HL-60 (cell line): ENCODE measurements around the gene FBXL7.

ENCODE experiments used
- DNase-seq, 2 experiments: peaks; one replicate each; pipeline ENCODE4 v3.0.0-alpha.2; 2010 to 2020; ENCODE audit warnings: low read depth in 1 of 2, low spot score in 1 of 2
- H3K27ac ChIP-seq: fragments of 250-450 bp; sonication (Bioruptor Pico); replicated peaks from 2 replicates; pipeline ENCODE4 v1.5.1; 2020; ENCODE audit warnings: mild to moderate bottlenecking, moderate library complexity
- H3K27me3 ChIP-seq: fragments of 250-450 bp; sonication (Bioruptor Pico); 2 replicates; pipeline ENCODE4 v1.5.1; 2021; ENCODE audit warnings: mild to moderate bottlenecking, moderate library complexity; ENCODE audit not compliant: insufficient read depth, poor library complexity, severe bottlenecking
- H3K4me3 ChIP-seq: replicated peaks from 2 replicates; pipeline ENCODE4 v1.5.1; 2011; ENCODE audit warnings: mild to moderate bottlenecking, control low read depth, low read length; ENCODE audit not compliant: insufficient read depth
- CTCF ChIP-seq: IDR thresholded peaks from one replicate; pipeline ENCODE4 v1.5.1; 2011; ENCODE audit warnings: low read length, control low read depth, inconsistent platforms; ENCODE audit not compliant: insufficient read depth
- GABPA ChIP-seq: IDR thresholded peaks from 2 replicates; pipeline ENCODE4 v1.6.1; 2012; ENCODE audit warnings: low read depth
- POLR2AphosphoS5 ChIP-seq: IDR thresholded peaks from 2 replicates; pipeline ENCODE4 v1.6.1; 2012; ENCODE audit warnings: low read depth
- REST ChIP-seq: IDR thresholded peaks from 2 replicates; pipeline ENCODE4 v1.6.1; 2012; ENCODE audit warnings: low read depth; ENCODE audit not compliant: insufficient replicate concordance
- SPI1 ChIP-seq: IDR thresholded peaks from 2 replicates; pipeline ENCODE4 v1.6.1; 2012; ENCODE audit warnings: low read depth, mild to moderate bottlenecking, borderline replicate concordance

Gene FBXL7

GRCh38 chr5:15956622-15957021, 456.6 kb downstream of the FBXL7 start:
- Histone ChIP-seq H3K27me3 (no peaks in the 10 kb centered on the region), H3K27ac (no peak overlapping the region), H3K4me3 (no peak overlapping the region)
- no peak for TF ChIP-seq SPI1
- no peak for TF ChIP-seq REST
- no peak for TF ChIP-seq GABPA
- TF ChIP-seq CTCF, result no peak
- no peak for TF ChIP-seq POLR2AphosphoS5
- no peak for DNase-seq

- Histone ChIP-seq H3K27me3 (no peaks in the 10 kb centered on the region), H3K4me3 (no peak overlapping the region), H3K27ac (no peak overlapping the region)
- DNase-seq, result no peak
- TF ChIP-seq REST, result no peak
- no peak for TF ChIP-seq GABPA
- TF ChIP-seq CTCF, result no peak
- TF ChIP-seq POLR2AphosphoS5, result no peak
- TF ChIP-seq SPI1, result no peak
Observed at GRCh38 chr5:15957124-15957523, 457.1 kb downstream of the FBXL7 start.

GRCh38 chr5:15959370-15960164, 459.6 kb downstream of the FBXL7 start:
- H3K4me3 ChIP-seq, result no peak overlapping the region
- no peak overlapping the region for H3K27ac ChIP-seq
- no peaks in the 10 kb centered on the region for H3K27me3 ChIP-seq
- TF ChIP-seq CTCF (no peak), POLR2AphosphoS5 (no peak), SPI1 (no peak), GABPA (no peak), REST (no peak)
- DNase-seq, result no peak
